Measurements from ENCODE around the gene FAM171A1. TPM values are rescaled to one million over a fixed set of nuclear protein-coding genes. Genes with fewer than 3 reads are reported as not detected.
A peak's percentile ranks its signal among the peaks of the same experiment; 100 is the strongest.

FAM171A1 gene
- total RNA-seq, 2 donors from 2014 or later: 2.4 to 3.9 TPM

GRCh38 chr10:15324611-15325010 lies 46.5 kb downstream of the FAM171A1 start:
- no peak overlapping the region for H3K4me3 Mint-ChIP-seq
- H3K4me1 Mint-ChIP-seq: peaks cover 12% of the 10 kb centered on the region
- H3K36me3 Mint-ChIP-seq (ENCODE audit: low read depth): no peaks in the 10 kb centered on the region
- no peaks in the 10 kb centered on the region for H3K9me3 Mint-ChIP-seq
- ATAC-seq (replicated peaks): peak; percentile 47
- H3K27me3 Mint-ChIP-seq: no peaks in the 10 kb centered on the region
- no peak overlapping the region for H3K27ac Mint-ChIP-seq

- Mint-ChIP-seq H3K36me3 (ENCODE audit: low read depth) (no peaks in the 10 kb centered on the region), H3K4me1 (peaks cover 12% of the 10 kb centered on the region), H3K27ac (no peak overlapping the region), H3K9me3 (no peaks in the 10 kb centered on the region), H3K4me3 (no peak overlapping the region), H3K27me3 (no peaks in the 10 kb centered on the region)
- no peak for ATAC-seq (replicated peaks)
These were observed 47.0 kb downstream of the FAM171A1 start for GRCh38 chr10:15324113-15324512.

GRCh38 chr10:15322356-15322755 lies 48.7 kb downstream of the FAM171A1 start:
- Mint-ChIP-seq H3K36me3 (ENCODE audit: low read depth) (no peaks in the 10 kb centered on the region), H3K27me3 (no peaks in the 10 kb centered on the region), H3K27ac (no peak overlapping the region), H3K9me3 (no peaks in the 10 kb centered on the region), H3K4me1 (peaks cover 12% of the 10 kb centered on the region), H3K4me3 (no peak overlapping the region)
- ATAC-seq (replicated peaks): no peak

GRCh38 chr10:15321431-15322341 lies 49.4 kb downstream of the FAM171A1 start:
- Mint-ChIP-seq H3K4me3 (no peak overlapping the region), H3K27me3 (no peaks in the 10 kb centered on the region), H3K4me1 (peaks cover 12% of the 10 kb centered on the region), H3K9me3 (no peaks in the 10 kb centered on the region), H3K36me3 (ENCODE audit: low read depth) (no peaks in the 10 kb centered on the region), H3K27ac (no peak overlapping the region)
- ATAC-seq (replicated peaks): no peak

DNA sequence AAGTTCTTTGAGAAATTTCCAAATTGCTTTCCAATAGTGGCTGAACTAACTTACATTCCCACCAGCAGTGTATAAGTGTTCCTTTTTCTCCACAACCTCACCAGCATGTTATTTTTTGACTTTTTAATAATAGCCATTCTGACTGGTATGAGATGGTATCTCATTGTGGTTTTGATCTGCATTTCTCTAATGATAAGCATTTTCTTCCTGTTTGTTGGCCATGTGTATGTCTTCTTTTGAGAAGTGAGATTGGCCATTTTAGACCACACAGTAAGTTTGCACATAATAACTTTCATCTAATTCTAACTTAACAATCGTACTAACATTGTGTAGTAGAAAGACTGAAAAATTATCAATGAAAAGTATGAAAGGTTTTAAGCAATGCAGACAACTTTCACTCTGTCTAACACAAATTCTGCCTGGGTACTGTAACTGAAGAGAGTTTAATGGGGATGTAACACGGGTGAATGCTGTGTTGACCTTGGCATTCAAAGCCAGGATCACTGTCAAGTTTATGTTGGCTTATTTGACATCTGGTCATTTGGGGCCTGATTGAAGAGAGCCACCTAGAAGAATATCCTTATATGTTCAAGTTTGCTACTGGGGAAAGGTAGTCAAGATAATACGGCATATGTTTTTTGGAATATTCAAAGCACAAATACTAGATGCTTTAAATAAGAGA lies 50.4 kb downstream of the FAM171A1 start:
- no peak for ATAC-seq (replicated peaks)
- no peaks in the 10 kb centered on the region for H3K27me3 Mint-ChIP-seq
- peaks cover 8% of the 10 kb centered on the region for H3K4me1 Mint-ChIP-seq
- H3K36me3 Mint-ChIP-seq (ENCODE audit: low read depth): no peaks in the 10 kb centered on the region
- no peaks in the 10 kb centered on the region for H3K9me3 Mint-ChIP-seq
- H3K27ac Mint-ChIP-seq: no peak overlapping the region
- H3K4me3 Mint-ChIP-seq: no peak overlapping the region

- ATAC-seq (replicated peaks): no peak
- no peaks in the 10 kb centered on the region for H3K9me3 Mint-ChIP-seq
- no peak overlapping the region for H3K27ac Mint-ChIP-seq
- H3K4me3 Mint-ChIP-seq: no peak overlapping the region
- no peaks in the 10 kb centered on the region for H3K36me3 Mint-ChIP-seq (ENCODE audit: low read depth)
- no peaks in the 10 kb centered on the region for H3K27me3 Mint-ChIP-seq
- H3K4me1 Mint-ChIP-seq: peaks cover 7% of the 10 kb centered on the region
These were observed 51.0 kb downstream of the FAM171A1 start for GRCh38 chr10:15320118-15320517.

DNA sequence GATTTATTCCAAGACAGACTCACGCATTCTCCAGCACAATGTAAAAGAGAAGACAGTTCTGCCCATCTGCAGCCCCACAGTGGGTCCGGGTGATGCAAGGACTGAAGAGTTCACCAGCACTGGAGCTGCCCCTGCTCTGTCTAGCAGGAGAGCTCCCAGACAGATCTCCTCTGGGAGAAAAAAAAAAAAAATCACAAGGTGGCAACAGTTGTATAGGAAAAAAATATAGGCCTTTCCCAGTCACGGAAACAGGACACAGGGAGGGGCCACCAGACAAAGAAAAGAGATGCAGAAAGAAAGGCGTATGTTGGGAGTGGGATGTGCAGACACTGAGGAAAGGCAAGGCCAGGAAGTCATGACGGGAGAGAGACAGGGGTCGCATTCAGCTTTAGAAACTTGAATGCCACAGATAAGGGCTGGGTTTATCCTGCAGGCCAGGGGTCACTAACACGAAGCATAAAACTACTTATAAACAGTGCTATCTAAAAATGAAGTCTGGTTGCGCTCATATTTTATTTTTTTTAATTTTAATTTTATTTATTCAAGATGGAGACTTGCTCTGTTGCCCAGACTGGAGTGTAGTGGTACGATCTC lies 54.1 kb downstream of the FAM171A1 start:
- H3K27ac Mint-ChIP-seq: no peak overlapping the region
- H3K36me3 Mint-ChIP-seq (ENCODE audit: low read depth): no peaks in the 10 kb centered on the region
- H3K4me3 Mint-ChIP-seq: no peak overlapping the region
- no peaks in the 10 kb centered on the region for H3K27me3 Mint-ChIP-seq
- no peaks in the 10 kb centered on the region for H3K9me3 Mint-ChIP-seq
- ATAC-seq (replicated peaks): no peak
- no peaks in the 10 kb centered on the region for H3K4me1 Mint-ChIP-seq

DNA sequence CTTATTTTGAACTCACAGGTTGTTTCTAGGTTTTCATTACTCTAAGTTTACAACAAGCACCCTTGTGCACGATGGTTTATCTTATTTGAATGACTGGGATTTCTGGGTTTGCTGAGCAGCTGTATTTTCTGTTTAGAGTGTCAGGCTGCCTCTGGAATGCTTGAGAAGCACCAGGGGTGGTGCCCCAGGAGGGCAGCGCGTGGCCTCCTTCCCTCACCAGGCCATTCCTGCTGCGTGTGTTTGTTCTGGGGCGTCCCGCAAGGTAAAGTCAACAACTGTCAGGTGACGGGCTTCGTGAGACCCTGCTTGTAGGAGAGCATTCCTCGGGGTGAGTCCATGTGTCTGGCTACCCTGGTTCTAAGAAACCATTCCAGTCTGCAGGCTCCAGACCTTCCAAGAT lies 54.9 kb downstream of the FAM171A1 start:
- Mint-ChIP-seq H3K9me3 (no peaks in the 10 kb centered on the region), H3K4me1 (no peaks in the 10 kb centered on the region), H3K4me3 (no peak overlapping the region), H3K27me3 (no peaks in the 10 kb centered on the region), H3K27ac (no peak overlapping the region), H3K36me3 (ENCODE audit: low read depth) (no peaks in the 10 kb centered on the region)
- ATAC-seq (replicated peaks): no peak

DNA sequence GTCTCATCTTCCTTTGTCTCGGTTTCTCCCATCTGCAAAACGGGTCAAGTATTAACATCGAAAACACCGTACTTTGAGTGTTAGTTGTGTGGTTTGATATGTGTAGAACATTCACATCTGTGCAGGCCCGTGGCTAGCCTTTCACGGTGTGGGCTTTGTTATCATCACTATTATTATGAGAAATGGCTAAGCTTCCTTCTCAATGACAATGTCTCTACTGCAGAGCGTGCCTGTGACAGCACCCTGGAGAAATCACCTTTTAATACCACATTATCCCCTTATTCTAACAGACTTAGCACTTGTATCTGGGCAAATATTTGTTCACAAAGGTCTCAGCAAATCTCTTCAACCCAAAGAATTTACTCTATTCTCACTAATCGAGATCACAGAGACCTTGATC lies 55.8 kb downstream of the FAM171A1 start:
- Mint-ChIP-seq H3K9me3 (no peaks in the 10 kb centered on the region), H3K36me3 (ENCODE audit: low read depth) (no peaks in the 10 kb centered on the region), H3K4me1 (no peaks in the 10 kb centered on the region), H3K27ac (no peak overlapping the region), H3K27me3 (no peaks in the 10 kb centered on the region), H3K4me3 (no peak overlapping the region)
- no peak for ATAC-seq (replicated peaks)

DNA sequence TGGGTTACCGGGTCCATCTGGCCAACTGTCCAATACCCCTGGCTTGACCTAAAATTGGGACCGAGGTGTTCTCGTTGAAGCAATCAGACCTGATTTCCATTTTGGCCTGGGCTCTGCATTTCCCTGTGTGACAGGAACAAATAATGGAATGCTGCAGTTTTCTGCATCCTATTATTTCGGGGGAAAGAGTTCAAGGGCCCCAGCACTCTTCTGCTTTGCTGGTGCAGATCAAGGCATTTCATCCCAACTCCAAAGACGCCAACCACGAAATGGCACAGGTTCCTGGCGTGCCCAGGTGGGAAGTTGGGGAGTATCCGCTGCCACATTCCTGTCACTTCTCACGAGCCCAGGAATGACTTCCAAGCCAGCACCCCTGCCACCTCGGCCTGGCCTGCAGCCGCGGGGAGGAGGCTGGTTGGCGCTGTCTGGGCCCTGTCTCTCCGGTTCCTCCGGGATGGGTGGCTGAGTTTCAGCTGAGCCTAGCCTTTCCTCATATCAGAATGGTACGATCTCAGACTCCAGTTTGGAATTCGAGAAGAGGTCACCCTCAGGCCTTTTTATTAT lies 56.5 kb downstream of the FAM171A1 start:
- H3K36me3 Mint-ChIP-seq (ENCODE audit: low read depth): no peaks in the 10 kb centered on the region
- H3K27me3 Mint-ChIP-seq: no peaks in the 10 kb centered on the region
- no peaks in the 10 kb centered on the region for H3K4me1 Mint-ChIP-seq
- H3K4me3 Mint-ChIP-seq: no peak overlapping the region
- H3K27ac Mint-ChIP-seq: no peak overlapping the region
- no peaks in the 10 kb centered on the region for H3K9me3 Mint-ChIP-seq
- no peak for ATAC-seq (replicated peaks)

DNA sequence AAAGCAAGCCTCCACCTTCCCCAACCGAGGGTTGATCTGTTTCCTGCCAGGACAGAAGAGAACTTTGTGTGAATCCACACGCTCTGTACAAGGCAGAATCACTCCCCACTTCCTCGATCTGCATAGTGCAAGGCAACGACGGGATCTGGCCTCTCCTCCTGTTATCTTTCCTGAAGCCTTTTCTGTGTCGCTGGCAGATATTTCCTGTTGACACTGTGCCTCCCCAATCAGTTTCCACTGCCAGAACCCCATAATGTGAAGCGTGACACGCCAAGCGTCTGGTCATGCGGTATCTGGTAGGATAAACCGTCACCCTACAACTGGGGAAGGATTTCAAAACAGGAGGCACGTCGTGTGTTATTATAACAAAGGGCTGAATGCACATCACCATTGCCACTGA lies 57.2 kb downstream of the FAM171A1 start:
- H3K36me3 Mint-ChIP-seq (ENCODE audit: low read depth): no peaks in the 10 kb centered on the region
- H3K4me1 Mint-ChIP-seq: no peaks in the 10 kb centered on the region
- ATAC-seq (replicated peaks): no peak
- no peak overlapping the region for H3K27ac Mint-ChIP-seq
- no peaks in the 10 kb centered on the region for H3K9me3 Mint-ChIP-seq
- no peaks in the 10 kb centered on the region for H3K27me3 Mint-ChIP-seq
- H3K4me3 Mint-ChIP-seq: no peak overlapping the region

GRCh38 chr10:15313047-15313446 lies 58.0 kb downstream of the FAM171A1 start:
- Mint-ChIP-seq H3K27ac (no peak overlapping the region), H3K4me3 (no peak overlapping the region)
- ATAC-seq (replicated peaks): no peak

GRCh38 chr10:15311569-15312280 lies 59.4 kb downstream of the FAM171A1 start:
- no peak for ATAC-seq (replicated peaks)
- Mint-ChIP-seq H3K27ac (no peak overlapping the region), H3K27me3 (no peaks in the 10 kb centered on the region), H3K4me1 (no peaks in the 10 kb centered on the region), H3K36me3 (ENCODE audit: low read depth) (no peaks in the 10 kb centered on the region), H3K4me3 (no peak overlapping the region), H3K9me3 (no peaks in the 10 kb centered on the region)

More at GRCh38 chr10:15313047-15313446, 58.0 kb downstream of the FAM171A1 start:
- H3K36me3 Mint-ChIP-seq (ENCODE audit: low read depth): no peaks in the 10 kb centered on the region
- H3K27me3 Mint-ChIP-seq: no peaks in the 10 kb centered on the region
- no peaks in the 10 kb centered on the region for H3K9me3 Mint-ChIP-seq
- no peaks in the 10 kb centered on the region for H3K4me1 Mint-ChIP-seq
